ENCODE results near the gene FHIT. TPM values are rescaled to one million over a fixed set of nuclear protein-coding genes. Genes with fewer than 3 reads are reported as not detected.

FHIT gene
- total RNA-seq, 1 donor from 2014 or later: 5.7 TPM

GRCh38 chr3:59930170-59930569 lies 1321.1 kb downstream of the FHIT start:
- Histone ChIP-seq H3K9ac (no peak overlapping the region), H3K27ac (no peak overlapping the region), H3K9me3 (ENCODE audit: low read depth) (no peaks in the 10 kb centered on the region), H3K4me3 (no peak overlapping the region), H3K27me3 (no peaks in the 10 kb centered on the region), H3F3A (ENCODE audit: low read depth) (no peaks in the 10 kb centered on the region), H3K4me2 (no peak overlapping the region), H3K4me1 (no peaks in the 10 kb centered on the region), H2AFZ (replicated peaks) (no peak overlapping the region), H4K20me1 (ENCODE audit: low read depth) (no peaks in the 10 kb centered on the region), H3K79me2 (ENCODE audit: low read depth) (no peaks in the 10 kb centered on the region), H3K36me3 (no peaks in the 10 kb centered on the region)
- Mint-ChIP-seq H3K36me3 (no peaks in the 10 kb centered on the region), H3K4me3 (no peak overlapping the region), H3K27me3 (ENCODE audit: insufficient read depth, low read depth) (no peaks in the 10 kb centered on the region), H3K4me1 (no peaks in the 10 kb centered on the region), H3K27ac (no peak overlapping the region), H3K9me3 (no peaks in the 10 kb centered on the region)
- DNase-seq (ENCODE audit: low spot score): no peak
- TF ChIP-seq EZH2phosphoT487 (IDR thresholded peaks at IDR 0.05): no peak

- Mint-ChIP-seq H3K4me1 (peaks cover 15% of the 10 kb centered on the region), H3K27me3 (ENCODE audit: insufficient read depth, low read depth) (no peaks in the 10 kb centered on the region), H3K27ac (no peak overlapping the region), H3K36me3 (no peaks in the 10 kb centered on the region), H3K9me3 (peaks cover 2% of the 10 kb centered on the region), H3K4me3 (no peak overlapping the region)
- H3K36me3 ChIP-seq: no peaks in the 10 kb centered on the region
- no peak overlapping the region for H3K9ac ChIP-seq
- H2AFZ ChIP-seq (replicated peaks): no peak overlapping the region
- H3K4me3 ChIP-seq: no peak overlapping the region
- DNase-seq (ENCODE audit: low spot score): no peak
- no peaks in the 10 kb centered on the region for H3F3A ChIP-seq (ENCODE audit: low read depth)
- H3K9me3 ChIP-seq (ENCODE audit: low read depth): no peaks in the 10 kb centered on the region
- H3K4me2 ChIP-seq: no peak overlapping the region
- no peaks in the 10 kb centered on the region for H3K27me3 ChIP-seq
- H4K20me1 ChIP-seq (ENCODE audit: low read depth): no peaks in the 10 kb centered on the region
- TF ChIP-seq EZH2 (IDR thresholded peaks at IDR 0.05) (no peak), CTCF (IDR thresholded peaks at IDR 0.05) (no peak), EZH2phosphoT487 (IDR thresholded peaks at IDR 0.05) (no peak)
- no peak overlapping the region for H3K27ac ChIP-seq
- no peaks in the 10 kb centered on the region for H3K79me2 ChIP-seq (ENCODE audit: low read depth)
- no peaks in the 10 kb centered on the region for H3K4me1 ChIP-seq
Observed at GRCh38 chr3:59927056-59927455, 1324.2 kb downstream of the FHIT start.

GRCh38 chr3:59925946-59926345 lies 1325.3 kb downstream of the FHIT start:
- no peak for TF ChIP-seq EZH2 (IDR thresholded peaks at IDR 0.05)
- TF ChIP-seq EZH2phosphoT487 (IDR thresholded peaks at IDR 0.05): no peak
- no peak for TF ChIP-seq CTCF (IDR thresholded peaks at IDR 0.05)
- Mint-ChIP-seq H3K4me1 (peaks cover 15% of the 10 kb centered on the region), H3K27me3 (ENCODE audit: insufficient read depth, low read depth) (no peaks in the 10 kb centered on the region), H3K4me3 (no peak overlapping the region), H3K9me3 (peaks cover 2% of the 10 kb centered on the region), H3K36me3 (no peaks in the 10 kb centered on the region), H3K27ac (no peak overlapping the region)
- Histone ChIP-seq H3K4me2 (no peak overlapping the region), H3K36me3 (no peaks in the 10 kb centered on the region), H3K79me2 (ENCODE audit: low read depth) (no peaks in the 10 kb centered on the region), H3K27ac (no peak overlapping the region), H3F3A (ENCODE audit: low read depth) (no peaks in the 10 kb centered on the region), H3K4me3 (no peak overlapping the region), H4K20me1 (ENCODE audit: low read depth) (no peaks in the 10 kb centered on the region), H3K9ac (no peak overlapping the region), H3K4me1 (no peaks in the 10 kb centered on the region), H3K9me3 (ENCODE audit: low read depth) (no peaks in the 10 kb centered on the region), H2AFZ (replicated peaks) (no peak overlapping the region), H3K27me3 (no peaks in the 10 kb centered on the region)
- no peak for DNase-seq (ENCODE audit: low spot score)

GRCh38 chr3:59922192-59922591 lies 1329.1 kb downstream of the FHIT start:
- H3K36me3 Mint-ChIP-seq: no peaks in the 10 kb centered on the region
- H3K27me3 ChIP-seq: no peaks in the 10 kb centered on the region
- no peak overlapping the region for H3K4me3 ChIP-seq
- H3K9me3 Mint-ChIP-seq: peaks cover 2% of the 10 kb centered on the region
- no peaks in the 10 kb centered on the region for H3K9me3 ChIP-seq (ENCODE audit: low read depth)
- no peak overlapping the region for H3K4me2 ChIP-seq
- no peak for DNase-seq (ENCODE audit: low spot score)
- peaks cover 17% of the 10 kb centered on the region for H3K4me1 Mint-ChIP-seq
- no peaks in the 10 kb centered on the region for H3F3A ChIP-seq (ENCODE audit: low read depth)
- TF ChIP-seq EZH2 (IDR thresholded peaks at IDR 0.05) (no peak), CTCF (IDR thresholded peaks at IDR 0.05) (no peak), EZH2phosphoT487 (IDR thresholded peaks at IDR 0.05) (no peak)
- no peaks in the 10 kb centered on the region for H4K20me1 ChIP-seq (ENCODE audit: low read depth)
- H3K4me1 ChIP-seq: no peaks in the 10 kb centered on the region
- no peaks in the 10 kb centered on the region for H3K79me2 ChIP-seq (ENCODE audit: low read depth)
- H3K36me3 ChIP-seq: no peaks in the 10 kb centered on the region
- H3K27me3 Mint-ChIP-seq (ENCODE audit: insufficient read depth, low read depth): no peaks in the 10 kb centered on the region
- no peak overlapping the region for H2AFZ ChIP-seq (replicated peaks)
- no peak overlapping the region for H3K27ac ChIP-seq
- no peak overlapping the region for H3K4me3 Mint-ChIP-seq
- H3K9ac ChIP-seq: no peak overlapping the region
- H3K27ac Mint-ChIP-seq: no peak overlapping the region

All from neural progenitor cell (in vitro differentiated cells).